Endothelial cell (in vitro differentiated cells): ENCODE results near the gene HLA-DOA. TPM values are rescaled to one million over a fixed set of nuclear protein-coding genes. Genes with fewer than 3 reads are reported as not detected.

Source experiments
- DNase-seq: peaks from one replicate; pipeline ENCODE4 v3.0.0; 2021; ENCODE audit warnings: low spot score
- H3K27ac Mint-ChIP-seq: one replicate; pipeline ENCODE4 v1.8.0; 2021; ENCODE audit warnings: mixed read lengths, inconsistent platforms; ENCODE audit not compliant: unreplicated experiment
- H3K27me3 Mint-ChIP-seq: one replicate; pipeline ENCODE4 v1.8.0; 2021; ENCODE audit warnings: mild to moderate bottlenecking, moderate library complexity, mixed read lengths, inconsistent platforms; ENCODE audit not compliant: unreplicated experiment
- H3K36me3 Mint-ChIP-seq: one replicate; pipeline ENCODE4 v1.8.0; 2021; ENCODE audit warnings: mild to moderate bottlenecking, low read depth, mixed read lengths, inconsistent platforms; ENCODE audit not compliant: unreplicated experiment
- H3K4me1 Mint-ChIP-seq: one replicate; pipeline ENCODE4 v1.8.0; 2021; ENCODE audit warnings: mild to moderate bottlenecking, mixed read lengths, inconsistent platforms; ENCODE audit not compliant: unreplicated experiment
- H3K4me3 Mint-ChIP-seq: one replicate; pipeline ENCODE4 v1.8.0; 2021; ENCODE audit warnings: mild to moderate bottlenecking, mixed read lengths, inconsistent platforms; ENCODE audit not compliant: unreplicated experiment
- H3K9me3 Mint-ChIP-seq: one replicate; pipeline ENCODE4 v1.8.0; 2021; ENCODE audit warnings: mixed read lengths, inconsistent platforms; ENCODE audit not compliant: unreplicated experiment
- total RNA-seq: library from RNA; stranded (reverse); fragmentation: NEBNext Ultra II Directional; extraction: Animal tissue kit (Norgen Biotek cat#: 25700); gene quantifications from one replicate; pipeline ENCODE4 v1.2.1, GENCODE V29; 2021; ENCODE audit not compliant: unreplicated experiment
- TF ChIP-seq, protein P1 (sequence below): fragments of 200-600 bp; sonication (generic); IDR thresholded peaks from one replicate; pipeline ENCODE4 v1.5.0; 2021; ENCODE audit warnings: antibody characterized with exemption; ENCODE audit not compliant: unreplicated experiment

Gene HLA-DOA
- total RNA-seq, 1 donor from 2014 or later, result 7.3 TPM

DNA sequence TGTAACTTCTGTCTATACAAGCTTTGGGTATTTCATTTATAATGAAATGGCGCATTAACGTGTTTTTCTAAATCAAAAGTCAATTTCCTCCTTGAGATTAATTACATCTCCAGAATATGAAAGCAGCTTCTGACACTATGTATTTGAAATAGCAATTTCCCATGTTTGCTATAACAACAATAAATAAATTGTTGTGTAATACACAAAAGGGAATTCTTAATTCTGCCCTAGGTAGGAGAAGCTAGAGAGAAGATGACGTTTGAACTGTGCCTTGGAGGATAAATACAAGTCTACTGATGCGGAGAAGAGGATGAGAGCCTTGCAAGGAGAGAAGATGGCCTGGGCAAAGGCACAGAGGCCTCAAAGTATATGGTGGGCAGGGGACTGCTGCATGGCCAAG, 7.6 kb upstream of the HLA-DOA start:
- H3K4me3 Mint-ChIP-seq, result no peak overlapping the region
- no peaks in the 10 kb centered on the region for H3K9me3 Mint-ChIP-seq
- peaks cover 2% of the 10 kb centered on the region for H3K27me3 Mint-ChIP-seq
- no peak overlapping the region for H3K27ac Mint-ChIP-seq
- TF ChIP-seq, protein P1, sequence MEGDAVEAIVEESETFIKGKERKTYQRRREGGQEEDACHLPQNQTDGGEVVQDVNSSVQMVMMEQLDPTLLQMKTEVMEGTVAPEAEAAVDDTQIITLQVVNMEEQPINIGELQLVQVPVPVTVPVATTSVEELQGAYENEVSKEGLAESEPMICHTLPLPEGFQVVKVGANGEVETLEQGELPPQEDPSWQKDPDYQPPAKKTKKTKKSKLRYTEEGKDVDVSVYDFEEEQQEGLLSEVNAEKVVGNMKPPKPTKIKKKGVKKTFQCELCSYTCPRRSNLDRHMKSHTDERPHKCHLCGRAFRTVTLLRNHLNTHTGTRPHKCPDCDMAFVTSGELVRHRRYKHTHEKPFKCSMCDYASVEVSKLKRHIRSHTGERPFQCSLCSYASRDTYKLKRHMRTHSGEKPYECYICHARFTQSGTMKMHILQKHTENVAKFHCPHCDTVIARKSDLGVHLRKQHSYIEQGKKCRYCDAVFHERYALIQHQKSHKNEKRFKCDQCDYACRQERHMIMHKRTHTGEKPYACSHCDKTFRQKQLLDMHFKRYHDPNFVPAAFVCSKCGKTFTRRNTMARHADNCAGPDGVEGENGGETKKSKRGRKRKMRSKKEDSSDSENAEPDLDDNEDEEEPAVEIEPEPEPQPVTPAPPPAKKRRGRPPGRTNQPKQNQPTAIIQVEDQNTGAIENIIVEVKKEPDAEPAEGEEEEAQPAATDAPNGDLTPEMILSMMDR, result no peak
- DNase-seq, result no peak
- peaks cover 24% of the 10 kb centered on the region for H3K4me1 Mint-ChIP-seq
- H3K36me3 Mint-ChIP-seq, result no peaks in the 10 kb centered on the region

DNA sequence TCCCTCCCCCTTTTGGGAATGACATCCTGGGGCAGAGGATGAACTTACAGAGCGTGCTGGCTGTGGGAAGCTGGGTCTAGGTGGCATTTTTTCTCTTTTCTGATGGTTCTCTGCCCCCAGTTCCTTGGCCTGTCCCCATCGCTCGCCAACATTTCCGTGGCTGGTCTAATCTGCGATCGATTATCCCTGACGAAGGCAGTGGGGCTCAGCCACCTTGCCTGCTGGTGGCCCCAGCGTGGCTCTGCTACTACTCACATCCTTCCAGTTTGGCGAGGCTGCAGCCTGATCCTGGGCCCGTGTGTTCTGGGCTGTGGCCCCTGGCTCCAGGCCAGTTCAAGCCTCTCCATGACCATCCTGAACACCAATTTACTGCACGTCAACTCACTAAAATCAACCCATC, 6.4 kb upstream of the HLA-DOA start:
- Mint-ChIP-seq H3K27ac (no peak overlapping the region), H3K4me3 (no peak overlapping the region), H3K36me3 (no peaks in the 10 kb centered on the region), H3K9me3 (no peaks in the 10 kb centered on the region), H3K4me1 (peaks cover 24% of the 10 kb centered on the region), H3K27me3 (peaks cover 2% of the 10 kb centered on the region)
- TF ChIP-seq, protein P1, result no peak
- DNase-seq, result no peak

DNA sequence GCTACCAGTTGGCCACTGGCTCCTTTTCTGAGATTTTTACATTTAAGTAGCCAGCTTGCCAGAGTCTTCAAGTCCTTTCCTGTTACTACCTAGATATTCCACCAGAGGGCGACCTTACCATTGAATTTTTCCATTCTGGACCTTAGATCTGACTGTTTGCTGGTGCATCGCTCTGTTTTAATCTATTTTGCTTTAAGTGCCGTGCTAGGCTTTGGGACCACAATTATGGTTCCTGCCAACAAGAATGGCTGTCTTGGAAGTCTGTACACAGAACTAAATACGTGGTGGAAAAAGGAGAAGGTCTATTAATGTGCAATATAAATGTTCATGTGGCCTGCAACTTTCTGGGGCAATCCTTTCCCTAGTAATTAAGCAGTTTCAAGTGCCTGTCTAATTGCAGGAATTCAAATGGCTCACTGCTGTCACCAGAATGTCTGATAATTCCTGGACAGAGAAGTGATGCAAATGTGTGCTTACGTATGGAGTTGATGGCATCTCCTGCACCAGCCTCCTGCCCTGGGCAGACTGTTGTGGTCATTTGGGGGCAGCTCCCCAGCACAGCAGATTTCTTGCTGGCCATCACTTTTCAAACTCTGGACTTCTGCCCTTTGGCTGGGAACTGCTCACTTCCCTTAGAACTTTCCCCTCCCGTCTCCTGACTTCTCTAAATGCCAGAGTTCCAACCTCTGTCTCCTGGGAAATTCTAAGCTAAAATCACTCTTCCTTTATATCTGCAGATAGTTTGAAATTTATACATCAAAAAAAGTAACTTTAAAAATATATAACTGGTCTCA, 5.6 kb upstream of the HLA-DOA start:
- Mint-ChIP-seq H3K27ac (no peak overlapping the region), H3K9me3 (no peaks in the 10 kb centered on the region), H3K4me1 (peaks cover 20% of the 10 kb centered on the region), H3K27me3 (peaks cover 2% of the 10 kb centered on the region), H3K36me3 (no peaks in the 10 kb centered on the region), H3K4me3 (no peak overlapping the region)
- TF ChIP-seq, protein P1, result peak; percentile 91
- peak; percentile 68 for DNase-seq

DNA sequence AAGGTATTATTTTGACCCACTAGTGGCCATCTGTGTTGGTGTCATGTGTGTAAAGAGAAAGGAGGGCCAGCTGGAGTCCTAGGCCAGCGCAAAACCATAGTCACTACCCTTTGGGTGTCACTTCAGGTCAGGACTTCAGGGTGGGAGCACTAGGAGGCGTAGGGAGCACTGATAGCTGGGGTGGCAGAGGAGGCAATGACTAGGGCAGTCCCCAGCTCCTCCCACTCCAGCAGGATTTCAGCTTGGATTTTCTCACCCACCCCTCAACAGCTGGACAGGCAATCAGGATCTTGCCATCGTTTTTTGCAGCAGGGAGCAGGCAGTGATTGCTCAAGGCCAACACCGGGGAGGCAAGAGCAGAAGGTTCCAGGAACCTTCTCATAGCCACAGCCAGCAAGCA, 4.2 kb upstream of the HLA-DOA start:
- no peaks in the 10 kb centered on the region for H3K36me3 Mint-ChIP-seq
- H3K4me1 Mint-ChIP-seq, result peaks cover 19% of the 10 kb centered on the region
- DNase-seq, result no peak
- no peak overlapping the region for H3K4me3 Mint-ChIP-seq
- H3K27me3 Mint-ChIP-seq, result peaks cover 2% of the 10 kb centered on the region
- no peaks in the 10 kb centered on the region for H3K9me3 Mint-ChIP-seq
- TF ChIP-seq, protein P1, result no peak
- H3K27ac Mint-ChIP-seq, result no peak overlapping the region

DNA sequence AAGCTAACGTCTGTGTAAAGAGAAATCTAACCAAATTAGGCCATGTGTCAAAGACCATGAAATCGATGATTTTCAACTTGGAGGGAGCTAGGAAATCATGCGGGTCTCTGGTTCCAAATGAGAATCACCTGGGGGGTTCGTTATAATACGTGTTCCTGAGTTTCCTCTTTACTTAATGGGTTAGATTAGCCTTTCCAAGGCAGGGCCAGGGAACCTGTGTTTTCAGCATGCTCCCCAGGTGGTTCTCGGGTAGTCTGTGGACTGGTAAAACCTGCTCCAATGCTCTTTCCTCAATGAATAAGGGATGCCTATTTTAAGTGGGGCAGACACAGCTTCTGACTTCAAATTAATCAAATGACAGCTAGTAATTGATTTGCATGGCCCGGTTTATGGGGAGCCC, 965 bp upstream of the HLA-DOA start:
- Mint-ChIP-seq H3K36me3 (no peaks in the 10 kb centered on the region), H3K9me3 (no peaks in the 10 kb centered on the region), H3K4me3 (no peak overlapping the region), H3K4me1 (peaks cover 14% of the 10 kb centered on the region), H3K27ac (no peak overlapping the region), H3K27me3 (peaks cover 2% of the 10 kb centered on the region)
- DNase-seq, result no peak
- TF ChIP-seq, protein P1, result no peak
